ENCODE results near the gene CDT1. TPM values are rescaled to one million over a fixed set of nuclear protein-coding genes. Genes with fewer than 3 reads are reported as not detected.

The CDT1 gene
- under 1 TPM in 1 of 2 donors, not detected in 1; 0.71 TPM for total RNA-seq

- no peaks in the 10 kb centered on the region for H3K36me3 ChIP-seq
- no peaks in the 10 kb centered on the region for H3K9me3 ChIP-seq
- ATAC-seq (ENCODE audit: insufficient number of reproducible peaks, low FRiP score, low read depth) (peak; percentile 79), DNase-seq (ENCODE audit: low spot score) (no peak)
- TF ChIP-seq CTCF (IDR thresholded peaks at IDR 0.05): no peak
- peak within 1 kb of the TSS in 1 of 2 donors; percentile 35 for H3K27ac ChIP-seq
- peaks cover 0 to 22% of the 10 kb centered on the region in 2 donors for H3K4me1 ChIP-seq (ENCODE audit: control insufficient read depth in 1 of 2, low read depth in 2 of 2)
- H3K27me3 ChIP-seq (replicated peaks; ENCODE audit: insufficient read depth): no peaks in the 10 kb centered on the region
- peak within 1 kb of the TSS; percentile 75 for H3K4me3 ChIP-seq
Measured at GRCh38 chr16:88803264-88803987, at the start of gene CDT1. TSS of gene CDT1 (plus strand) at chr16:88803789. CDS start at chr16:88803832, 43 bp downstream.

DNA sequence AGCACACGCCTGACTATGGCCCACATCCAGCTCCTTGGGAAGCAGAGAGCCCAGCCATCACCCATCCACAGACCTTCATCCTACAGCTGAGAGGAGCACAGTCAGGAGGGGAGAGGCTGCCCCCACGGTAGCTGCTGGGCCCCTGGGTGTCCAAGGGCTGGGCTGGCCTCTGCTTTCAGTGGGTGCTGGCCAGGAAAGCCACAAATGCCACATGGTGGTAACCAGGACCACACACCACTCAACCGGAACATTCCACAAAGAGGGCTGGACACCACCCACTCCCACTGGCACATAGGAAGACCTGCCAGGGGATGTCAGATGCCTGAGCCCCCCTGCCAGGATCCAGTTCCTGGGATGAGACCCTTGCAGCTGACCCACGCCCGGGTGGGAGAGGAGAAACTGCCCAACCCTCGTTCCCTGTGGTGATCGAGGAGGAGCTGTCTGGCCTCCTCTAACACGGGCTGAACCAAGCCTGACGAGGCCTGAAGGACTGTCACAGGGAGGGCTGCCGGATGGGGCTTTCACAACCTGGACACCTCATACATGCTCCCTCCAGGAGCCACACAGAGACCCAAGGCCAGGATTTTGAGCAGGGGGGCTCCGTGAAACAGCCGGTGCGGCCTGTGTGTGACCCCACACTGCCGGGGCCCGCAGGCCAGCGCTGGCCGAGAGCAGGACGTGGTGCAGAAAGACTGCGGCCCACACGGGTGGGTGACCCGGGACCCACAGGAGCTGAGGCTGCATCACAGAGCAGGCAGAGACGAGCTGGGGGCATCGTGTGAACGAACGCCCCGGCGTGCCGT lies 49.3 kb upstream of the CDT1 start:
- no peak for TF ChIP-seq CTCF (IDR thresholded peaks at IDR 0.05)
- Histone ChIP-seq H3K4me1 (ENCODE audit: control insufficient read depth in 1 of 2, low read depth in 2 of 2) (no peaks in the 10 kb centered on the region), H3K4me3 (no peak overlapping the region), H3K27me3 (replicated peaks; ENCODE audit: insufficient read depth) (no peaks in the 10 kb centered on the region), H3K36me3 (no peaks in the 10 kb centered on the region), H3K9me3 (no peaks in the 10 kb centered on the region), H3K27ac (no peak overlapping the region)
- ATAC-seq (ENCODE audit: insufficient number of reproducible peaks, low FRiP score, low read depth): no peak
- DNase-seq (ENCODE audit: low spot score): no peak

- no peak for TF ChIP-seq CTCF (IDR thresholded peaks at IDR 0.05)
- H3K4me1 ChIP-seq (ENCODE audit: control insufficient read depth in 1 of 2, low read depth in 2 of 2): no peaks in the 10 kb centered on the region
- ATAC-seq (ENCODE audit: insufficient number of reproducible peaks, low FRiP score, low read depth): no peak
Measured at GRCh38 chr16:88754912-88755744, 48.5 kb upstream of the CDT1 start.

DNA sequence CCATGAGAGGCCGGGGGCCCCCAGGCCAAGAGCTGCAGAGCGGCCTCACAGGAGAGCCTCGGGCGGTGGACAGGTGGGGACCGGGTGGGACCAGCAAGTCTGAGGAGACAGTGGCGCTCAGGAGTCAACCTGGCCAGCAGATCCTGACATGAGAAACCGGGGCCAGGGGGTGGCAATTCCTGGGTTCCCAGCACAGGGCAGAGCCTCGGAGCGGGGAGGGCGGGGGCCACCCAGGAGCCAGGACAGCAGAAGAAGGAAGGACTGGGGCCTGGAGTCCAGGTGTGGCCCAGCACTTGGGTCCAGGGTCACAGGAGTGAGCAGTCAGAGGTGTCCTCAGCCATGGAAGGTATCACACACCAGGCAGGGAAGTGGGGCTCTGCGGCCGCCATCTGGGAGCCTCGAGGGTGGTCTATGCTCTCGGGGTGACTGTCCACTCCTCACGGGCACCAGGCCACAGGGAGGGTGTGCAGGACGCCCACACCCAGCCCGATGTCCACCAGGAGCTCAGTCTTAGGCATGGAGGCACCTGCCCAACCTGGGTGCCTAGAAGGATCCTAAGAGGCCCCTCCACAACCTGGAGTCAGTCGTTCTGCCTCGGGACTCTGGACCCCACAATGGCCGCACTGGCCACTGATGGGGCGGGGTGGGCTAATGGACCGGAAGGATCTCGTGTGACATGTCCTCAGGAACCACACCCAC lies 47.7 kb upstream of the CDT1 start:
- DNase-seq (ENCODE audit: low spot score): no peak
- ATAC-seq (ENCODE audit: insufficient number of reproducible peaks, low FRiP score, low read depth): no peak
- Histone ChIP-seq H3K36me3 (no peaks in the 10 kb centered on the region), H3K4me1 (ENCODE audit: control insufficient read depth in 1 of 2, low read depth in 2 of 2) (no peaks in the 10 kb centered on the region), H3K4me3 (no peak overlapping the region), H3K27ac (no peak overlapping the region), H3K27me3 (replicated peaks; ENCODE audit: insufficient read depth) (no peaks in the 10 kb centered on the region), H3K9me3 (no peaks in the 10 kb centered on the region)
- TF ChIP-seq CTCF (IDR thresholded peaks at IDR 0.05): no peak

More at GRCh38 chr16:88754912-88755744, 48.5 kb upstream of the CDT1 start:
- H3K9me3 ChIP-seq: no peaks in the 10 kb centered on the region
- H3K27me3 ChIP-seq (replicated peaks; ENCODE audit: insufficient read depth): no peaks in the 10 kb centered on the region
- no peak overlapping the region for H3K27ac ChIP-seq
- DNase-seq (ENCODE audit: low spot score): no peak
- H3K4me3 ChIP-seq: no peak overlapping the region
- H3K36me3 ChIP-seq: no peaks in the 10 kb centered on the region

All from thoracic aorta (tissue), 2 donors.